Umbilical cord (tissue), 2 donors: ENCODE measurements around the gene BRAT1. TPM values are rescaled to one million over a fixed set of nuclear protein-coding genes. Genes with fewer than 3 reads are reported as not detected.

ENCODE experiments used
- DNase-seq: peaks from one replicate; pipeline ENCODE4 v3.0.0-alpha.2; 2015; ENCODE audit warnings: low spot score
- total RNA-seq: library from RNA; depleted of rRNA; stranded (reverse); fragments of >200 nt; gene quantifications from one replicate; pipeline ENCODE4 v1.2.3, GENCODE V29; 2014; ENCODE audit warnings: low replicate concordance; ENCODE audit not compliant: insufficient read depth

The BRAT1 gene
- total RNA-seq, 1 donor from 2014 or later, result 12.5 TPM

GRCh38 chr7:2512179-2512661, 43.1 kb downstream of the BRAT1 start:
- DNase-seq, result peak; percentile 65

- no peak for DNase-seq
Measured at GRCh38 chr7:2511769-2512168, 43.6 kb downstream of the BRAT1 start.

GRCh38 chr7:2510909-2511768, 44.2 kb downstream of the BRAT1 start:
- no peak for DNase-seq

GRCh38 chr7:2510130-2510776, 45.1 kb downstream of the BRAT1 start:
- no peak for DNase-seq

- DNase-seq, result no peak
Measured at GRCh38 chr7:2509298-2509906, 45.9 kb downstream of the BRAT1 start.

GRCh38 chr7:2508327-2509215, 46.8 kb downstream of the BRAT1 start:
- no peak for DNase-seq

- no peak for DNase-seq
Measured at GRCh38 chr7:2507917-2508306, 47.4 kb downstream of the BRAT1 start.

- DNase-seq, result no peak
Measured at GRCh38 chr7:2507208-2507916, 48.0 kb downstream of the BRAT1 start.

GRCh38 chr7:2505401-2505800, 49.9 kb downstream of the BRAT1 start:
- DNase-seq, result no peak

- no peak for DNase-seq
Measured at GRCh38 chr7:2504889-2505375, 50.4 kb downstream of the BRAT1 start.

- no peak for DNase-seq
Measured at GRCh38 chr7:2504128-2504888, 51.0 kb downstream of the BRAT1 start.

- DNase-seq, result no peak
Measured at GRCh38 chr7:2503056-2503941, 52.0 kb downstream of the BRAT1 start.

- DNase-seq, result no peak
Measured at GRCh38 chr7:2502647-2502966, 52.7 kb downstream of the BRAT1 start.

- DNase-seq, result no peak
Measured at GRCh38 chr7:2501947-2502646, 53.2 kb downstream of the BRAT1 start.

GRCh38 chr7:2500701-2501100, 54.6 kb downstream of the BRAT1 start:
- DNase-seq, result no peak

GRCh38 chr7:2499719-2500430, 55.4 kb downstream of the BRAT1 start:
- no peak for DNase-seq

GRCh38 chr7:2499181-2499580, 56.1 kb downstream of the BRAT1 start:
- DNase-seq, result no peak

- DNase-seq, result no peak
Measured at GRCh38 chr7:2498708-2499107, 56.6 kb downstream of the BRAT1 start.
